ENCODE results near the gene CCL7.
"Not testable (repeated sequence)": the region's sequence is repeated elsewhere in the genome, so short reads cannot be mapped to it uniquely, and the experiment has no call there.

CCL7 gene

GRCh38 chr17:34269969-34270368 is at the start of gene CCL7:
Gene CCL7 (plus strand): TSS chr17:34270221. CDS start chr17:34270291, 70 bp downstream.
- Histone ChIP-seq H2AFZ (ENCODE audit: low read depth, low read length) (no peak within 1 kb of the TSS), H3K9me3 (ENCODE audit: low read length) (no peaks in the 10 kb centered on the region), H3K27me3 (ENCODE audit: insufficient read depth, low read length) (no peaks in the 10 kb centered on the region), H3K4me3 (ENCODE audit: low read length) (no peak within 1 kb of the TSS), H3K4me1 (ENCODE audit: insufficient read depth, low read length) (no peaks in the 10 kb centered on the region), H3K36me3 (ENCODE audit: insufficient read depth, low read length) (no peaks in the 10 kb centered on the region)

GRCh38 chr17:34220752-34221395 is 49.1 kb upstream of the CCL7 start:
- Histone ChIP-seq H3K4me3 (ENCODE audit: low read length) (no peak overlapping the region), H3K27me3 (ENCODE audit: insufficient read depth, low read length) (no peaks in the 10 kb centered on the region), H3K9me3 (ENCODE audit: low read length) (no peaks in the 10 kb centered on the region), H2AFZ (ENCODE audit: low read depth, low read length) (no peak overlapping the region), H3K4me1 (ENCODE audit: insufficient read depth, low read length) (no peaks in the 10 kb centered on the region), H3K36me3 (ENCODE audit: insufficient read depth, low read length) (no peaks in the 10 kb centered on the region)

GRCh38 chr17:34221411-34221810 is 48.6 kb upstream of the CCL7 start:
- no peaks in the 10 kb centered on the region for H3K9me3 ChIP-seq (ENCODE audit: low read length)
- no peak overlapping the region for H3K4me3 ChIP-seq (ENCODE audit: low read length)
- no peaks in the 10 kb centered on the region for H3K27me3 ChIP-seq (ENCODE audit: insufficient read depth, low read length)
- H2AFZ ChIP-seq (ENCODE audit: low read depth, low read length), result no peak overlapping the region
- no peaks in the 10 kb centered on the region for H3K36me3 ChIP-seq (ENCODE audit: insufficient read depth, low read length)
- H3K4me1 ChIP-seq (ENCODE audit: insufficient read depth, low read length), result no peaks in the 10 kb centered on the region

- Histone ChIP-seq H3K27me3 (ENCODE audit: insufficient read depth, low read length) (no peaks in the 10 kb centered on the region), H3K36me3 (ENCODE audit: insufficient read depth, low read length) (no peaks in the 10 kb centered on the region), H3K9me3 (ENCODE audit: low read length) (no peaks in the 10 kb centered on the region), H3K4me3 (ENCODE audit: low read length) (no peak overlapping the region), H3K4me1 (ENCODE audit: insufficient read depth, low read length) (no peaks in the 10 kb centered on the region), H2AFZ (ENCODE audit: low read depth, low read length) (no peak overlapping the region)
Observed at GRCh38 chr17:34222722-34223497, 47.1 kb upstream of the CCL7 start.

- Histone ChIP-seq H3K4me3 (ENCODE audit: low read length) (no peak overlapping the region), H3K9me3 (ENCODE audit: low read length) (no peaks in the 10 kb centered on the region), H3K4me1 (ENCODE audit: insufficient read depth, low read length) (no peaks in the 10 kb centered on the region), H3K27me3 (ENCODE audit: insufficient read depth, low read length) (no peaks in the 10 kb centered on the region), H3K36me3 (ENCODE audit: insufficient read depth, low read length) (no peaks in the 10 kb centered on the region), H2AFZ (ENCODE audit: low read depth, low read length) (no peak overlapping the region)
Observed at GRCh38 chr17:34225046-34225445, 45.0 kb upstream of the CCL7 start.

- Histone ChIP-seq H2AFZ (ENCODE audit: low read depth, low read length) (no peak overlapping the region), H3K4me3 (ENCODE audit: low read length) (no peak overlapping the region), H3K4me1 (ENCODE audit: insufficient read depth, low read length) (no peaks in the 10 kb centered on the region), H3K27me3 (ENCODE audit: insufficient read depth, low read length) (no peaks in the 10 kb centered on the region), H3K9me3 (ENCODE audit: low read length) (no peaks in the 10 kb centered on the region), H3K36me3 (ENCODE audit: insufficient read depth, low read length) (no peaks in the 10 kb centered on the region)
Observed at GRCh38 chr17:34226011-34226743, 43.8 kb upstream of the CCL7 start.

- Histone ChIP-seq H3K4me3 (ENCODE audit: low read length) (no peak overlapping the region), H3K27me3 (ENCODE audit: insufficient read depth, low read length) (no peaks in the 10 kb centered on the region), H3K4me1 (ENCODE audit: insufficient read depth, low read length) (no peaks in the 10 kb centered on the region), H3K36me3 (ENCODE audit: insufficient read depth, low read length) (no peaks in the 10 kb centered on the region), H3K9me3 (ENCODE audit: low read length) (no peaks in the 10 kb centered on the region), H2AFZ (ENCODE audit: low read depth, low read length) (no peak overlapping the region)
Observed at GRCh38 chr17:34226744-34227034, 43.3 kb upstream of the CCL7 start.

GRCh38 chr17:34227293-34227692 is 42.7 kb upstream of the CCL7 start:
- H3K9me3 ChIP-seq (ENCODE audit: low read length); H2AFZ ChIP-seq (ENCODE audit: low read depth, low read length); H3K4me1 ChIP-seq (ENCODE audit: insufficient read depth, low read length); H3K27me3 ChIP-seq (ENCODE audit: insufficient read depth, low read length); H3K36me3 ChIP-seq (ENCODE audit: insufficient read depth, low read length); H3K4me3 ChIP-seq (ENCODE audit: low read length): not testable (repeated sequence)

GRCh38 chr17:34227707-34228106 is 42.3 kb upstream of the CCL7 start:
- no peaks in the 10 kb centered on the region for H3K4me1 ChIP-seq (ENCODE audit: insufficient read depth, low read length)
- no peaks in the 10 kb centered on the region for H3K9me3 ChIP-seq (ENCODE audit: low read length)
- H3K36me3 ChIP-seq (ENCODE audit: insufficient read depth, low read length), result no peaks in the 10 kb centered on the region
- H3K4me3 ChIP-seq (ENCODE audit: low read length), result no peak overlapping the region
- H3K27me3 ChIP-seq (ENCODE audit: insufficient read depth, low read length), result no peaks in the 10 kb centered on the region
- no peak overlapping the region for H2AFZ ChIP-seq (ENCODE audit: low read depth, low read length)

GRCh38 chr17:34228781-34229180 is 41.2 kb upstream of the CCL7 start:
- Histone ChIP-seq H3K4me3 (ENCODE audit: low read length) (no peak overlapping the region), H2AFZ (ENCODE audit: low read depth, low read length) (no peak overlapping the region)

GRCh38 chr17:34230342-34230741 is 39.7 kb upstream of the CCL7 start:
- Histone ChIP-seq H3K27me3 (ENCODE audit: insufficient read depth, low read length) (no peaks in the 10 kb centered on the region), H3K4me3 (ENCODE audit: low read length) (no peak overlapping the region), H3K36me3 (ENCODE audit: insufficient read depth, low read length) (no peaks in the 10 kb centered on the region), H3K9me3 (ENCODE audit: low read length) (no peaks in the 10 kb centered on the region), H2AFZ (ENCODE audit: low read depth, low read length) (no peak overlapping the region), H3K4me1 (ENCODE audit: insufficient read depth, low read length) (no peaks in the 10 kb centered on the region)

More at GRCh38 chr17:34228781-34229180, 41.2 kb upstream of the CCL7 start:
- H3K36me3 ChIP-seq (ENCODE audit: insufficient read depth, low read length), result no peaks in the 10 kb centered on the region
- no peaks in the 10 kb centered on the region for H3K9me3 ChIP-seq (ENCODE audit: low read length)
- no peaks in the 10 kb centered on the region for H3K4me1 ChIP-seq (ENCODE audit: insufficient read depth, low read length)
- H3K27me3 ChIP-seq (ENCODE audit: insufficient read depth, low read length), result no peaks in the 10 kb centered on the region

GRCh38 chr17:34234616-34235015 is 35.4 kb upstream of the CCL7 start:
- Histone ChIP-seq H3K4me1 (ENCODE audit: insufficient read depth, low read length) (no peaks in the 10 kb centered on the region), H3K36me3 (ENCODE audit: insufficient read depth, low read length) (no peaks in the 10 kb centered on the region), H3K27me3 (ENCODE audit: insufficient read depth, low read length) (no peaks in the 10 kb centered on the region), H3K4me3 (ENCODE audit: low read length) (no peak overlapping the region), H3K9me3 (ENCODE audit: low read length) (no peaks in the 10 kb centered on the region), H2AFZ (ENCODE audit: low read depth, low read length) (no peak overlapping the region)

GRCh38 chr17:34235389-34236028 is 34.5 kb upstream of the CCL7 start:
- Histone ChIP-seq H3K9me3 (ENCODE audit: low read length) (no peaks in the 10 kb centered on the region), H2AFZ (ENCODE audit: low read depth, low read length) (no peak overlapping the region), H3K4me3 (ENCODE audit: low read length) (no peak overlapping the region), H3K27me3 (ENCODE audit: insufficient read depth, low read length) (no peaks in the 10 kb centered on the region), H3K36me3 (ENCODE audit: insufficient read depth, low read length) (no peaks in the 10 kb centered on the region), H3K4me1 (ENCODE audit: insufficient read depth, low read length) (no peaks in the 10 kb centered on the region)
